Spinal cord (tissue), 10 donors: ENCODE measurements around the gene LOX. TPM values are rescaled to one million over a fixed set of nuclear protein-coding genes. Genes with fewer than 3 reads are reported as not detected.
A peak's percentile ranks its signal among the peaks of the same experiment; 100 is the strongest.
"Not testable (repeated sequence)": the region's sequence is repeated elsewhere in the genome, so short reads cannot be mapped to it uniquely, and the experiment has no call there.

Experiments used
- DNase-seq, 6 donors: peaks; one replicate each; pipeline versions ENCODE4 v3.0.0 to v3.0.0-alpha.2; 2013 to 2015; ENCODE audit warnings: low spot score in 6 of 6, low read depth in 4 of 6
- H3K27ac ChIP-seq: one replicate; pipeline ENCODE4 v1.5.1; 2013; ENCODE audit warnings: low read depth, low read length, control low read depth
- H3K27me3 ChIP-seq: one replicate; pipeline ENCODE4 v1.6.1; 2013; ENCODE audit warnings: low read length; ENCODE audit not compliant: control insufficient read depth, insufficient read depth
- H3K36me3 ChIP-seq: one replicate; pipeline ENCODE4 v1.6.1; 2013; ENCODE audit warnings: low read length; ENCODE audit not compliant: control insufficient read depth, insufficient read depth
- H3K4me1 ChIP-seq: one replicate; pipeline ENCODE4 v1.6.1; 2013; ENCODE audit warnings: low read length; ENCODE audit not compliant: control insufficient read depth, insufficient read depth
- H3K4me3 ChIP-seq: one replicate; pipeline ENCODE4 v1.5.1; 2013; ENCODE audit warnings: low read depth, low read length, control low read depth
- H3K9me3 ChIP-seq: one replicate; pipeline ENCODE4 v1.6.1; 2013; ENCODE audit warnings: low read length; ENCODE audit not compliant: control insufficient read depth, insufficient read depth
- WGBS: methylation state at CpG from one replicate; pipeline ENCODE4 v1.1.5; 2013; ENCODE audit warnings: missing lambda C conversion rate; ENCODE audit not compliant: insufficient coverage; 5-methylcytosine and 5-hydroxymethylcytosine counted together
- polyA plus RNA-seq, 2 donors: library from polyadenylated mRNA; unstranded; fragments of 120-200 nt; gene quantifications; one replicate each; pipeline ENCODE4 v1.2.1, GENCODE V29; 2013; ENCODE audit not compliant: insufficient read length in 2 of 2
- total RNA-seq, 2 donors: library from RNA; depleted of rRNA in 1 of 2; stranded (reverse); fragments of 120-200 nt in 1 of 2; fragments of >200 nt in 1 of 2; gene quantifications; one replicate each; pipeline versions ENCODE4 v1.2.3 to v1.2.4, GENCODE V29; 2013 to 2014
- donor health status: healthy.

The LOX gene
- total and polyA plus RNA-seq, 4 donors, result 10.0 to 88.1 (median 20.2) TPM

DNA sequence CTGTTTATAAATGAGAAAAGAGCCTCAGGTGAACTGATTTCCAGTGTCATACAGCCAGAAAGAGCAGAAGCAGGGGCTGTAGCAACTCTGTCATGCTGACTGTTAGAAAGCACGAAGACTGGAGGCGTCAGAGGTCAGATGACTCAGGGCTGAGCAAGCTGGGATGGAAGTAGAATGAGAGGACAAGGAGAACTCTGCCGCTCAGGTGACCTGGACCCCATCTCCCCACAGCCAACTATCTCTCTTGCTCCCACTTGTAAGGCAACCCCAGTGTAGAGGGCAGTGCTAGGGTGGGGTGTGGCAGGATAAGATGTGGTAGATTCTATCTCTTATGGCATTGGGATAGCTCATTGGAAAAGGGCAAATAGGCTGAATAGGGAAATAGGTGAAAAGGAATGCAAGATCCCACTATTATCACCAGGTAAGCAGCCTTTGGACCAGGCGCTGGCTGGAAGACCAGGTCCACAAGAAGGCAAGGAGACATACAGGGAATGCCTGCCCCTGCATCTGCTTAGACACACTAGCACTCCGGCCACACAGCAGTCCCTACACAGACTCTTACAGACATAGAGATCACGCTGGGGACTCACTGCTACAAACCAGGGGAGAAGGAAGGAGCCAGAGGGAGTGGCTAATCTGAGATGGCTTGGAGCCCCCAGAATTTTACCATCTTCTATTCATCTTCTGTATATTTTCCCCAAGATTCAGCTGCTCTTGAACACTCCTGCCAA, 21.2 kb upstream of the LOX start:
- Histone ChIP-seq H3K4me1 (no peaks in the 10 kb centered on the region), H3K4me3 (no peak overlapping the region), H3K27me3 (no peaks in the 10 kb centered on the region), H3K9me3 (no peaks in the 10 kb centered on the region), H3K36me3 (no peaks in the 10 kb centered on the region), H3K27ac (no peak overlapping the region)
- 67% methylated on average over 3 of the region's 6 CpGs for WGBS
- no peak for DNase-seq

DNA sequence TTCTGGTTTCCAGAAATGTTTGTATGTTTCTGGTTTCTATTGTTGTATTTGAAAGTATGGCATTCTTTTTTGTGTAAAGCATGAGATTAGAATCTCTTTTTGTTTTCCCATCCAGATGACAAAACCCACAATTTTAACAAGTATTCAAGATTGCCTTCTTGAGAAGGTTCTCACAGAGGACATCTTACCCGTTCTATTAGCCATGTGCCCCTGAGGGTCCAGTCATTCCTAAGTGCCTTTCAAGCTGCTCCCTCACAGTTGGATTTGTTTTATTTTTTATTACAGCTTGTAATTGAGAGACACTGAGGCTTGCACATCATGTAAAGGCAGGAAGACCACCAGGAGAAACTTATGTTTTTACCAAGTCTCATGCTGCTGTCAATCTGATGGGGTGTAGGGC, 19.3 kb upstream of the LOX start:
- no peak overlapping the region for H3K4me3 ChIP-seq
- H3K9me3 ChIP-seq, result no peaks in the 10 kb centered on the region
- no peak overlapping the region for H3K27ac ChIP-seq
- H3K4me1 ChIP-seq, result no peaks in the 10 kb centered on the region
- no peaks in the 10 kb centered on the region for H3K27me3 ChIP-seq
- no CpG with 5 or more reads among the region's 1 CpG for WGBS
- H3K36me3 ChIP-seq, result no peaks in the 10 kb centered on the region
- DNase-seq, result no peak

DNA sequence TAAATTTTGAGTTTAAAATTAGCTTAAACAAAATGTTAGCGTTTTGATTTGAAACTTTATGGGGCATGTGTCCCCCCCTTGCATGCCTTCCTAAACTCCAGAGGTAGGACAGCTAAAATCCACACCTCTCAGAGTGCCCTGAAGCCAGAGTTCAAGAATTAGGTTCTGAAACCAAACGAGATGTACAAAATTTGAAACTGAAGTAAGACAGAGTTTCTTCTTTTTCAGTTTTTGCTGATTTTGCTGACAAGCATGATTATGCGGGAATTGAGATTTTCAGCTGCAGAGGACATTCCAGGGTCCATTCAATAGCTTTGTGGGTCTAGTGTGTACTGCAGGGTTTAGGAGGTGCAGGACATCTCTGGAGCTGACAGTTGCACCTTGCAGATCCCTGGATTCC, 17.1 kb upstream of the LOX start:
- H3K4me3 ChIP-seq, result no peak overlapping the region
- H3K9me3 ChIP-seq, result no peaks in the 10 kb centered on the region
- 86% methylated on average over 2 of the region's 3 CpGs for WGBS
- DNase-seq, result no peak
- H3K4me1 ChIP-seq, result no peaks in the 10 kb centered on the region
- no peak overlapping the region for H3K27ac ChIP-seq
- no peaks in the 10 kb centered on the region for H3K27me3 ChIP-seq
- no peaks in the 10 kb centered on the region for H3K36me3 ChIP-seq

DNA sequence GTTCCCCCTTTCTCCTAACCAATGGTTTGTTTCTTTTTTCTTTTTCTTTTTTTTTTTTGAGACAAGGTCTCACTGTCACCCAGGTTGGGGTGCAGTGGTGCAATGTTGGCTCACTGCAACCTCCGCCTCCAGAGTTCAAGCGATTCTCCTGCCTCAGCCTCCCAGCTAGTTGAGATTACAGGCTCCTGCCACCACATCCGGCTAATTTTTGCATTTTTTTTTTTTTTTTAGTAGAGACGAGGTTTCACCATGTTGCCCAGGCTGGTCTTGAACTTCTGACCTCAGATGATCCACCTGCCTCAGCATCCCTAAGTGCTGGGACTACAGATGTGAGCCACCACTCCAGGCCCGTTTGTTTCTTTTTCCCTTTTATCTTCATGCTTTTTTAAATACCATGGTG, 16.2 kb upstream of the LOX start:
- WGBS, result 100% methylated on average over 1 of the region's 5 CpGs

DNA sequence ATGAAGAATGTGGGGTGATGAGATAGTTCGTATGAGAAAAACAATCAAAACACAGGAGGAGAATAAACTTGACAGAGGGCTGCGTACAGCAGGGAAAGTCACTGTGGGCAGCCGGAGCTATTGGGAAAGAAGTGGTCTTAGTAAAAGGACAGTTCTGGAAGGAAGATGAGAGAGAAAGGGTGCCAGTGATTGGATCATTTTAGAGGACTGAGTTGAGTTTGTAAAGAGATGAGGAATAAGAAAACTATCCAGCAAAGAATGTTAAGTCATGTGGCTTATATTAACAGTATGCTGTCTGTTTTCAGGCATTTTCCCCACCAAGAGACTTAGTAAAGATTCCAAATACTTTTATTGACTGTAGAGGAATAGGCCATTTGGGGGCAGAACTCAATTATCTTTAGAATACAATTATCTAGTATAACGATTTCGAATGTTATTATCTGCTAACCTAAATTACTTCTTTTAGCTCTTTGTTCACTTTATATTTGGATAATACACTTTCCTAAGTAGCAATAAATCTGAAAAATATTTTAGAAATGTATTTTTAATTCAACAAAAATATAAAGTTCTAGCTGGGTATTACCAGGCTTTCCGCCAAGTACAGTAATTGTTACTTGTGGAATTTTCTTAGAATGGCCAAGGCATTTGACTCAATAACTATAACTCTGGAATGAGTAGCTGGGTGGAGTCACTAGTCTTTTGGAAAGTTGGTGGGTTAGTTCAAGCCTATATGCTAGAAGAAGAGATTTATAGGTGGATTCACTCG, 15.5 kb upstream of the LOX start:
- Histone ChIP-seq H3K36me3 (no peaks in the 10 kb centered on the region), H3K4me3 (no peak overlapping the region), H3K27me3 (no peaks in the 10 kb centered on the region), H3K27ac (peak overlapping the region; percentile 16), H3K4me1 (no peaks in the 10 kb centered on the region), H3K9me3 (no peaks in the 10 kb centered on the region)
- WGBS, result 86% methylated on average over 3 of the region's 7 CpGs
- peak in 1 of 6 donors; percentile 83 for DNase-seq

More for the DNA sequence above, 16.2 kb upstream of the LOX start:
- H3K36me3 ChIP-seq, H3K4me3 ChIP-seq, H3K9me3 ChIP-seq, H3K4me1 ChIP-seq, H3K27me3 ChIP-seq, DNase-seq, H3K27ac ChIP-seq: not testable (repeated sequence)

DNA sequence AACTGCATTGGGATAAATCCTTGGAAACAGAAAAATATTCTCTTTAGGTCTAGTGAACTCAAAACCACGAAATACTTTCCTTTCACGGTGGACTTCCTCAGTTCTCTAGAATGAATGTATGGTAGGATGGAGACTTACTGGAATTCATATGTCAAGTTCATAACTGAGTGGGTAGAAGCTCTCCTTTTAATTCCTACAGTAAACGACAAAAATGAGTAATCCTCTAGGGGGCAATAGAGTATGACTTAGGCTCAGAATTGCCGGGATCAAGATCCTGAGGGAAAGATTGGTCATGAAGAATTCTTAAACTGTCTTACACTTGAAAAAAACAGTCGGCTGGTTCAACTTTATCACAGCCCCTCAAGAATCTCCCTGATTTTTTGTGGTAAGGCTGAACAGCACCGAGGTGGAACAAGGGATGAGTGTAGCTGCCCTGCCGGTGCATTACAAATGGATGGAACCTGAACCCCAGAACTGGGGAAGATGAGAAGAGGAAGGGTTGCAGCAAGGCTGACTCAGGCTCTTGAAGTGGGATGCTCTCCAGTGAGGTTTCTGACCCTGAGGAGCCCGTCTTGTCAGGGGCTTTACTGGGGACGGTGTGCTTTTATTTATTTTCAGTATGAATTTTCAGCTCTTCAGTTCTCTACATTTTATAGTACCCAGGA, 14.0 kb upstream of the LOX start:
- Histone ChIP-seq H3K27me3 (no peaks in the 10 kb centered on the region), H3K4me3 (no peak overlapping the region), H3K36me3 (no peaks in the 10 kb centered on the region), H3K27ac (no peak overlapping the region), H3K9me3 (no peaks in the 10 kb centered on the region), H3K4me1 (no peaks in the 10 kb centered on the region)
- DNase-seq, result peak in 2 of 6 donors; percentile 28 to 47
- 63% methylated on average over 2 of the region's 9 CpGs for WGBS

DNA sequence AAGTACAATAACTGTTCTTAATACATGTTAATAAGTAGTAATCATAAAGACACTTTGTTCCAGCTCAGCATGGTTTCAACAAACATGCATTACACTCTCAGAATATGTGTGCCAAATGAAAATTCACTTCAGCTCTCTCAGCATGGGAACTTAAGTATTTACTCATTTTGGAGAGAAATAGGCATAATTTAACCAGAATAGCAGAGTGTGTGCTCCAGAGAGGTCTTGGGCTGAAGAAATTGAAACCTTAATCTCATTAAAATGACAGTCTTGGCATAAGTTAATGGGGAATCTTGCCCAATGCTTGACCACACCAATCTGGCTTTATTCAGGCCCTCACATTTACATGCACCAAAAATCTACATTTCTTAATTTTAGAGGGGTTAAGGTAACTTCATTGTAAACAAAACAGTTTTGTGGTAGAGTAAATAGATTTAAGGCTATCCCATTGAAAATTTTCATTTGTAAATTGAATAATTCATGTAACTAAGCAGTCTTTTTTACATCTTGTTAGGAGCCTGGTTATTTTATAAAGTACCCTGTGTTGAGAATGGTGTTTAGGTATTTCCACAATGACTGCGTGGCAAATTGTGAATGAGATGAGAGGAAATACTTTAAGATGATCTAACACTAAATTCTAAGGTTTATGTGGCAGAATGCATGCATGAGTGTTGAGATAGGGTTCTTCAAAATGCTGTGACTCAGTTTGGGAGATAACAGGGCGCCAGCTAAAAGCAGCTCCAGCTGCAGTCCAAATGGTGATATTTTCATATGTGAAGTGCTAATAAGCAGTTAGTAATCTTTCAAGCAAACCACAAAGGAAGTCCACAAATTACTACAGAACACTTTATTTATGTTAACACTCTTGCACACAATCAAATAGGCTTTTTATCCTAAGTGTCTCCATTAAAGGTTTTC, 11.3 kb upstream of the LOX start:
- no peak overlapping the region for H3K27ac ChIP-seq
- no peak overlapping the region for H3K4me3 ChIP-seq
- no peaks in the 10 kb centered on the region for H3K27me3 ChIP-seq
- peak in 1 of 6 donors; percentile 28 for DNase-seq
- no peaks in the 10 kb centered on the region for H3K36me3 ChIP-seq
- no peaks in the 10 kb centered on the region for H3K4me1 ChIP-seq
- no peaks in the 10 kb centered on the region for H3K9me3 ChIP-seq
- WGBS, result no CpG with 5 or more reads among the region's 2 CpGs

DNA sequence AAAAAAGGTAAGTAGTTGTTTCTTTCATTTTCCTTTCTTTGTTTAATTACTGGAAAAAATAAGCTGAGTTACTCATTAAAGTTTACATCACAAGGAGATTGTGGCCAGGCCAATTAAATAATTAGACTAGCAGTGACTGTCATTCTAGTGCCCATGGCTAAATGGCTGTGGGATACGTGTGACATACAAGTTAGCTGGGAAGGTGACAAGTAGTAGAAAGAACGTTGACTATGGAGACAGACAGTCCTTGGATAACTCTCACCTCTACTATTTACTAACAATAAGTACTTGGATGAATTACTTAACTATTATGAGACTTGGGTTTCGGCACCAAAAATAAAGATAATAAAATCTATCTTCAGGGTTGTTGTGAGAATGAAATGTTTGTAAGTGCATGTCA, 7.0 kb upstream of the LOX start:
- WGBS, result no CpG with 5 or more reads among the region's 3 CpGs
- no peaks in the 10 kb centered on the region for H3K36me3 ChIP-seq
- DNase-seq, result no peak
- no peak overlapping the region for H3K27ac ChIP-seq
- H3K27me3 ChIP-seq, result no peaks in the 10 kb centered on the region
- no peaks in the 10 kb centered on the region for H3K4me1 ChIP-seq
- no peaks in the 10 kb centered on the region for H3K9me3 ChIP-seq
- H3K4me3 ChIP-seq, result no peak overlapping the region

DNA sequence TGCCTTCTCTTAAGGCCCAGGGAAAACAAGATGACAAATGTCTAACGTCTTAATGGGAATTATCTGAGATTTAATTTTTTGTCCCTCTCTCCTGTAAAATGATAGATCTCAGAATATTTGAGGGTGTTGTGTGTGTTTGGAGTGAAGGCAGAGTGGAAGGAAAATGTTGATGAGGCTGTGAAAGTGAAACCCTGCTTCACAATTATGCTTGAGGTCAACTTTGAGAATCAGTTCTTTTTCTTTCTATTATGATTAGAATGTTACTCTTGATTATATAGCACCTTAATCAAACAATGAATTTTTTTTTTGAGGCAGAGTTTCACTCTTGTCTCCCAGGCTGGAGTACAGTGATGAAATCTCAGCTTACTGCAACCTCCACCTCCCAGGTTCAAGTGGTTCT, 5.5 kb upstream of the LOX start:
- H3K4me1 ChIP-seq, result no peaks in the 10 kb centered on the region
- WGBS, result 80% methylated on average over 1 of the region's 1 CpG
- DNase-seq, result no peak
- H3K36me3 ChIP-seq, result no peaks in the 10 kb centered on the region
- H3K4me3 ChIP-seq, result no peak overlapping the region
- no peaks in the 10 kb centered on the region for H3K9me3 ChIP-seq
- no peak overlapping the region for H3K27ac ChIP-seq
- peaks cover 11% of the 10 kb centered on the region for H3K27me3 ChIP-seq
